Body of pancreas (tissue), 4 donors: ENCODE measurements around the gene MAP2K1.

Source experiments
- POLR2A ChIP-seq, 3 donors: fragments of 450-650 bp; IDR thresholded peaks; one replicate each; pipeline ENCODE4 v1.6.1; 2016; ENCODE audit warnings: antibody characterized with exemption in 3 of 3, mild to moderate bottlenecking in 2 of 3
- TF ChIP-seq, protein P1 (sequence below), 7 experiments: fragments of 450-650 bp in 4 of 7; fragments of 200-600 bp in 3 of 7; sonication (generic) in 3 of 7; IDR thresholded peaks; one replicate each; pipeline ENCODE4 v1.5.1; 2016 to 2019; ENCODE audit warnings: antibody characterized with exemption in 7 of 7

DNA sequence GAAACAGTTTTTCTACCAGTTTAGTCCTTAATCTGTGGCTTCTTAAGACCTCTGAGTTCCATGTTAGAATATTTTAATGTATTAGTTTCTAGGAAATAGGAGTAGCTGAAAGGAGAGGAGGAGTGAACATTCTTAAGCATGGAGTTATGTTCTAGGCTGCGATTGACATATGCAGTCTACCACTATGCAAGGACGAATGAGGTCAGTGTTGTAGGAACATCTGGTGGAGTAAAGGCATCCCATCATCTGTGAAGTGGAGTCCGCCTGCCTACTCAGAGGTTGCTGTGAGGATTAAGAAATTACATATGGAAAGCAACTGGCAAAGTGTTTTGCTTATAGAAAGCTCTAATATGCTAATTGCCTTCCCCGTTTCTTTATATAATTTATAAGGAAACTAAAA is 65.7 kb downstream of the MAP2K1 start:
- TF ChIP-seq, protein P1, sequence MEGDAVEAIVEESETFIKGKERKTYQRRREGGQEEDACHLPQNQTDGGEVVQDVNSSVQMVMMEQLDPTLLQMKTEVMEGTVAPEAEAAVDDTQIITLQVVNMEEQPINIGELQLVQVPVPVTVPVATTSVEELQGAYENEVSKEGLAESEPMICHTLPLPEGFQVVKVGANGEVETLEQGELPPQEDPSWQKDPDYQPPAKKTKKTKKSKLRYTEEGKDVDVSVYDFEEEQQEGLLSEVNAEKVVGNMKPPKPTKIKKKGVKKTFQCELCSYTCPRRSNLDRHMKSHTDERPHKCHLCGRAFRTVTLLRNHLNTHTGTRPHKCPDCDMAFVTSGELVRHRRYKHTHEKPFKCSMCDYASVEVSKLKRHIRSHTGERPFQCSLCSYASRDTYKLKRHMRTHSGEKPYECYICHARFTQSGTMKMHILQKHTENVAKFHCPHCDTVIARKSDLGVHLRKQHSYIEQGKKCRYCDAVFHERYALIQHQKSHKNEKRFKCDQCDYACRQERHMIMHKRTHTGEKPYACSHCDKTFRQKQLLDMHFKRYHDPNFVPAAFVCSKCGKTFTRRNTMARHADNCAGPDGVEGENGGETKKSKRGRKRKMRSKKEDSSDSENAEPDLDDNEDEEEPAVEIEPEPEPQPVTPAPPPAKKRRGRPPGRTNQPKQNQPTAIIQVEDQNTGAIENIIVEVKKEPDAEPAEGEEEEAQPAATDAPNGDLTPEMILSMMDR (IDR thresholded peaks at IDR 0.05), result no peak
- TF ChIP-seq POLR2A (IDR thresholded peaks at IDR 0.05), result no peak
